HCT116 (cell line): ENCODE measurements around the gene EPB41L5.

Experiments
- ATF3 ChIP-seq: IDR thresholded peaks from 2 replicates; pipeline ENCODE4 v1.6.1; 2012
- SRF ChIP-seq: IDR thresholded peaks from 2 replicates; pipeline ENCODE4 v1.6.1; 2012; ENCODE audit warnings: low read depth

DNA sequence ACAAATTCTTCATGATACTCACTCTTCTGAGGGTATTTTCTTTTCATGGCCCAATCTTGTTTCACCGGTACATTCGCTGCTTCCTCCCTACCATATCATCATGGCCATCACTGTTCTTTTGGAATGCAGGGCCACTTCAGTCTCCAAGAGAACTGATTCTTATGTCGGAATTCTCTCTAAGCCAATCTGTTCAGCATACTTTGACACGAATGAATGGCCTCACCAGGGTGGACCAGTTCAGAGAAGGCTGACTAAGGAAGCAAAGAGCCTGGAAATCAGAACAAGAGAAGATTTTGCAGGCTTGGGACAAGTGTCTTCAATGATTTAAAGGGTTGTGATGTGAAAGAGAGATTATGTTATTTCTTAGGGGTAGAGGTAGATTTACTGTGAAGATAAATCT lies 5.0 kb upstream of the EPB41L5 start:
- no peak for TF ChIP-seq SRF
- TF ChIP-seq ATF3 = no peak
